HEK293 (cell line): Measurements from ENCODE around the gene PLSCR3.

Source experiments
- CTCF ChIP-seq: fragments of 450-650 bp; formaldehyde crosslinking; IDR thresholded peaks from 2 replicates; pipeline ENCODE4 v1.5.1; 2016; ENCODE audit warnings: missing biosample characterization, missing genetic modification characterization
- ZNF121 ChIP-seq: fragments of 450-650 bp; formaldehyde crosslinking; IDR thresholded peaks from 2 replicates; pipeline ENCODE4 v1.5.1; 2016; ENCODE audit warnings: missing biosample characterization, missing genetic modification characterization
- ZNF335 ChIP-seq: fragments of 450-650 bp; formaldehyde crosslinking; conservative IDR thresholded peaks from 2 replicates; pipeline ENCODE4 v1.5.1; 2016; ENCODE audit warnings: missing biosample characterization, missing genetic modification characterization
- ZNF416 ChIP-seq: fragments of 450-650 bp; formaldehyde crosslinking; IDR thresholded peaks from 2 replicates; pipeline ENCODE4 v1.5.1; 2016; ENCODE audit warnings: missing biosample characterization, missing genetic modification characterization
- ZNF677 ChIP-seq: fragments of 450-650 bp; IDR thresholded peaks from 2 replicates; pipeline ENCODE4 v1.5.0; 2018; ENCODE audit warnings: missing biosample characterization, mild to moderate bottlenecking, missing genetic modification characterization, moderate library complexity
- ZNF843 ChIP-seq: fragments of 450-650 bp; formaldehyde crosslinking; IDR thresholded peaks from 2 replicates; pipeline ENCODE4 v1.5.1; 2016; ENCODE audit warnings: missing biosample characterization, missing genetic modification characterization

- no peak for TF ChIP-seq CTCF (tag by site-specific recombination)
- no peak for TF ChIP-seq ZNF335 (tag by site-specific recombination)
- TF ChIP-seq ZNF677 = no peak
- TF ChIP-seq ZNF121 (tag by site-specific recombination) = no peak
- TF ChIP-seq ZNF416 (tag by site-specific recombination) = no peak
- no peak for TF ChIP-seq ZNF843
Observed at GRCh38 chr17:7409716-7410115, 15.4 kb upstream of the PLSCR3 start.
